ENCODE measurements around the gene CFAP73. TPM values are rescaled to one million over a fixed set of nuclear protein-coding genes. Genes with fewer than 3 reads are reported as not detected.

Gene CFAP73
- total RNA-seq, 2 donors from 2014 or later = not detected

- no peak overlapping the region for H3K27ac Mint-ChIP-seq
- no peak overlapping the region for H3K27ac ChIP-seq (ENCODE audit: low read depth, low read length)
Observed at GRCh38 chr12:113198296-113198695, 48.8 kb downstream of the CFAP73 start.

GRCh38 chr12:113200021-113200797 lies 50.7 kb downstream of the CFAP73 start:
- Histone ChIP-seq H3K4me1 (ENCODE audit: control insufficient read depth, insufficient read depth, low read length) (no peaks in the 10 kb centered on the region), H3K36me3 (ENCODE audit: control insufficient read depth, insufficient read depth, low read length) (no peaks in the 10 kb centered on the region), H3K9ac (ENCODE audit: extremely low read depth, low read length, poor library complexity, severe bottlenecking) (no peak overlapping the region), H3K9me3 (ENCODE audit: control insufficient read depth, low read length) (no peaks in the 10 kb centered on the region), H3K27ac (ENCODE audit: low read depth, low read length) (no peak overlapping the region), H3K4me3 (ENCODE audit: low read length) (no peak overlapping the region), H3K27me3 (ENCODE audit: control insufficient read depth, insufficient read depth, low read length, poor library complexity, severe bottlenecking) (no peaks in the 10 kb centered on the region)
- H3K27me3 Mint-ChIP-seq (ENCODE audit: insufficient read depth) = peaks cover 1% of the 10 kb centered on the region
- H3K9me3 Mint-ChIP-seq = no peaks in the 10 kb centered on the region
- no peaks in the 10 kb centered on the region for H3K36me3 Mint-ChIP-seq (ENCODE audit: low read depth)
- 89 to 91% methylated on average over 12 of the region's 12 CpGs for WGBS, 2 experiments (ENCODE audit: insufficient coverage in 1 of 2, insufficient read length in 1 of 2)
- DNase-seq = no peak
- H3K4me1 Mint-ChIP-seq = no peaks in the 10 kb centered on the region
- TF ChIP-seq CTCF (conservative IDR thresholded peaks at IDR 0.05) = no peak
- H3K4me3 Mint-ChIP-seq = no peak overlapping the region
- no peak overlapping the region for H3K27ac Mint-ChIP-seq

More at GRCh38 chr12:113198296-113198695, 48.8 kb downstream of the CFAP73 start:
- H3K4me1 Mint-ChIP-seq = no peaks in the 10 kb centered on the region
- Histone ChIP-seq H3K4me3 (ENCODE audit: low read length) (no peak overlapping the region), H3K9me3 (ENCODE audit: control insufficient read depth, low read length) (no peaks in the 10 kb centered on the region), H3K4me1 (ENCODE audit: control insufficient read depth, insufficient read depth, low read length) (no peaks in the 10 kb centered on the region), H3K9ac (ENCODE audit: extremely low read depth, low read length, poor library complexity, severe bottlenecking) (no peak overlapping the region), H3K27me3 (ENCODE audit: control insufficient read depth, insufficient read depth, low read length, poor library complexity, severe bottlenecking) (no peaks in the 10 kb centered on the region), H3K36me3 (ENCODE audit: control insufficient read depth, insufficient read depth, low read length) (no peaks in the 10 kb centered on the region)
- WGBS, 2 experiments (ENCODE audit: insufficient coverage in 1 of 2, insufficient read length in 1 of 2) = 96 to 100% methylated on average over 1 of the region's 1 CpG
- no peak overlapping the region for H3K4me3 Mint-ChIP-seq
- peaks cover 1% of the 10 kb centered on the region for H3K27me3 Mint-ChIP-seq (ENCODE audit: insufficient read depth)
- H3K9me3 Mint-ChIP-seq = no peaks in the 10 kb centered on the region
- no peak for TF ChIP-seq CTCF (conservative IDR thresholded peaks at IDR 0.05)
- DNase-seq = no peak
- peaks cover 3% of the 10 kb centered on the region for H3K36me3 Mint-ChIP-seq (ENCODE audit: low read depth)

GRCh38 chr12:113201187-113202177 lies 52.0 kb downstream of the CFAP73 start:
- H3K36me3 Mint-ChIP-seq (ENCODE audit: low read depth) = peaks cover 4% of the 10 kb centered on the region
- H3K4me1 Mint-ChIP-seq = no peaks in the 10 kb centered on the region
- H3K27me3 ChIP-seq (ENCODE audit: control insufficient read depth, insufficient read depth, low read length, poor library complexity, severe bottlenecking) = no peaks in the 10 kb centered on the region
- no peaks in the 10 kb centered on the region for H3K36me3 ChIP-seq (ENCODE audit: control insufficient read depth, insufficient read depth, low read length)
- H3K4me1 ChIP-seq (ENCODE audit: control insufficient read depth, insufficient read depth, low read length) = no peaks in the 10 kb centered on the region
- no peaks in the 10 kb centered on the region for H3K9me3 ChIP-seq (ENCODE audit: control insufficient read depth, low read length)
- H3K9me3 Mint-ChIP-seq = peaks cover 4% of the 10 kb centered on the region
- no peak for TF ChIP-seq CTCF (conservative IDR thresholded peaks at IDR 0.05)
- H3K27ac ChIP-seq (ENCODE audit: low read depth, low read length) = no peak overlapping the region
- H3K9ac ChIP-seq (ENCODE audit: extremely low read depth, low read length, poor library complexity, severe bottlenecking) = no peak overlapping the region
- DNase-seq = no peak
- H3K4me3 Mint-ChIP-seq = no peak overlapping the region
- no peak overlapping the region for H3K4me3 ChIP-seq (ENCODE audit: low read length)
- peaks cover 1% of the 10 kb centered on the region for H3K27me3 Mint-ChIP-seq (ENCODE audit: insufficient read depth)
- 93 to 95% methylated on average over 10 to 14 of the region's 14 CpGs for WGBS, 2 experiments (ENCODE audit: insufficient coverage in 1 of 2, insufficient read length in 1 of 2)
- H3K27ac Mint-ChIP-seq = no peak overlapping the region

Measured in endodermal cell (in vitro differentiated cells).